Large intestine (tissue), 3 donors: ENCODE results near the gene FASTK. TPM values are rescaled to one million over a fixed set of nuclear protein-coding genes. Genes with fewer than 3 reads are reported as not detected.
"Not testable (repeated sequence)": the region's sequence is repeated elsewhere in the genome, so short reads cannot be mapped to it uniquely, and the experiment has no call there.

Experiments
- DNase-seq, 2 donors: peaks; one replicate each; pipeline versions ENCODE4 v3.0.0 to v3.0.0-alpha.2; 2013
- H3K27ac ChIP-seq: one replicate; pipeline ENCODE4 v1.5.1; 2013; ENCODE audit warnings: low read length
- H3K27me3 ChIP-seq: 2 replicates; pipeline ENCODE4 v1.6.1; 2013; ENCODE audit warnings: low read length; ENCODE audit not compliant: control insufficient read depth, insufficient read depth
- H3K36me3 ChIP-seq: 2 replicates; pipeline ENCODE4 v1.6.1; 2013; ENCODE audit warnings: low read length; ENCODE audit not compliant: control insufficient read depth, insufficient read depth
- H3K4me1 ChIP-seq: one replicate; pipeline ENCODE4 v1.6.1; 2013; ENCODE audit warnings: low read length; ENCODE audit not compliant: control insufficient read depth, insufficient read depth
- H3K4me3 ChIP-seq: one replicate; pipeline ENCODE4 v1.5.1; 2013; ENCODE audit warnings: low read length
- H3K9me3 ChIP-seq: one replicate; pipeline ENCODE4 v1.6.1; 2013; ENCODE audit warnings: mild to moderate bottlenecking, low read depth, low read length, moderate library complexity; ENCODE audit not compliant: control insufficient read depth
- WGBS: methylation state at CpG from one replicate; pipeline ENCODE4 v1.1.5; 2013; ENCODE audit warnings: low lambda C conversion rate; ENCODE audit not compliant: insufficient coverage; 5-methylcytosine and 5-hydroxymethylcytosine counted together
- polyA plus RNA-seq: library from polyadenylated mRNA; unstranded; fragments of 120-200 nt; gene quantifications from one replicate; pipeline ENCODE4 v1.2.1, GENCODE V29; 2013

The FASTK gene
- polyA plus RNA-seq, 1 donor, result 90.4 TPM

DNA sequence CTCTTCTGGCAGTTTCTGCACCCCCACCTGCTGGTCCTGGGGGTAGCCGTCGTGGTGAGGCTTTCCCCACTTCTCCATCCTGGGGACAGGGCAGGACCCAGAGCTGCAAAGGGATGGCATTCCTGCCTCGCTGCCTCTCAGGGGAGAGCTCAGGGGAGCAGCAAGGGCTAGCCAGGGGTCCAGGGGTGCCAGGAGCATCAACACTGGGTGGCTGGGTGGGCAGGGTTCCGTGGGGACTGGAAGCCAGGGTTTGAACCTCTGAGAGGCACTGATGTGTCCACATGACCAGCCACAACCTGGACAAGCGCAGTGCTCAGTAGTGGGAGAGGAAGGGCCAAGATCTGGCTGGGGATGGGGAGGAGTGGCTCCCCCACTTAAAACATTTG, 46.8 kb downstream of the FASTK start:
- no peaks in the 10 kb centered on the region for H3K27me3 ChIP-seq

DNA sequence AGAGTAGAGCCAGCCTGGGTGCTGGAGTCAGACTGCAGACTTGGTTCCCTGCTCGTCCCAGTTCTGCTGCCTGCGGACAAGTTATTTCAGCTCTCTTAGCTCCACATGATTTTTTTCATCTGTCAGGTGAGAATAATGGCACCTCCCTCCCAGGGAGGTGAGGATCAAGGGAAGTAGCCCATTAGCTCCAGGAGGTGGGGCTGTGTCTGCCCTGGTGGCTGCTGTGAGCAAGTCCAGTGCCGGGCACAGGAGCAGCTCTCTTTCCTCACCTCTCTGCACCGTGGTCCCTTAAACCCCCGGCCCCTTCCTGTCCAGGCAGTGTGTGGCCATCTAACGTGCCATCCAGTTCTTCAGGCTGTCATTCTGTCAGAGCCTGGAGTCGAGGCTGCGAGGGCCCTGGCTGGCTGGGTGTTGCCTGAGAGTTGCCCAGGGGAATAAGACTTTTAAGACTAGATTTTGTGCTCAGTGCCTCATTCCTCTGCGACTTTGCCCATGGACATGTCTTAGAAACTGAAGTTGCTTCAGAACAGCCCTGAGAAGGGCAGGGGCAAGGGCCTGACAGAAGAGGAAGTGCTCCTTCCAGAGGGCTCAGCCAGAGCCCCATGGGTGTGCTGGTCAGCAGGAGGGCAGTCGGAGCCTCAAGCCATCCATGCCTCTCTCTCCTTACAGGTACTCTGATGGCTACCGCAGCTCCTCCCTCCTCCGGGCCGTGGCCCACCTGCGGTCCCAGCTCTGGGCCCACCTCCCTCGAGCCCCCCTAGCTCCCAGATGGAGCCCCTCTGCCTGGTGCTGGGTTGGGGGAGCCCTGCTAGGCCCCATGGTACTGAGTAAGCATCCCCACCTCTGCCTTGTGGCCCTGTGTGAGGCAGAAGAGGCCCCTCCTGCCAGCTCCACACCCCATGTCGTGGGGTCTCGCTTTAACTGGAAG, 47.4 kb downstream of the FASTK start:
- no peaks in the 10 kb centered on the region for H3K9me3 ChIP-seq
- no peak for DNase-seq
- H3K36me3 ChIP-seq, result peaks cover 48% of the 10 kb centered on the region
- no peak overlapping the region for H3K27ac ChIP-seq
- H3K4me3 ChIP-seq, result no peak overlapping the region
- no CpG with 5 or more reads among the region's 17 CpGs for WGBS
- peaks cover 4% of the 10 kb centered on the region for H3K4me1 ChIP-seq
- H3K27me3 ChIP-seq, result no peaks in the 10 kb centered on the region

More for the DNA sequence above, 46.8 kb downstream of the FASTK start:
- Histone ChIP-seq H3K27ac (no peak overlapping the region), H3K4me3 (no peak overlapping the region), H3K9me3 (no peaks in the 10 kb centered on the region), H3K36me3 (peaks cover 48% of the 10 kb centered on the region), H3K4me1 (peaks cover 7% of the 10 kb centered on the region)
- no CpG with 5 or more reads among the region's 5 CpGs for WGBS
- DNase-seq, result no peak

DNA sequence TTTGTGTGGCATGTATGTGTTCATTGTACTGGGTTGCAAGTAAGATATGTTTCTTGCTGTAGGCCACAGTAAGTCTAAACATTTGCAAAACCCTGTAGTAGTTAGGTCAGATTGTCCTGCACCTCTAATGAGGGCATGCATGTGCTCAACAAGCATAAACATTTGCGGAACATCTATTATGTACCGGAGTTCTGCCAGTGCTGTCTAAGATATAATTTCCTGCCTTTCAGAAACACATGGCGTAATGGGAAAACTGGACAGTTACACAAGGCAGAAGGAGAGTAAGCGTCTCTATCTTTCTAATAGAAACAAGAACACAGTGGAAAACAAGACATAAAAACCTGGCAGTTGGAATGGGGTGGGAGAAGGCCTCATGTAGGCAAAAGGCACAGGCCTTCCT, 49.6 kb downstream of the FASTK start:
- no CpG with 5 or more reads among the region's 4 CpGs for WGBS
- Histone ChIP-seq H3K4me1 (peaks cover 11% of the 10 kb centered on the region), H3K9me3 (no peaks in the 10 kb centered on the region), H3K27me3 (no peaks in the 10 kb centered on the region), H3K36me3 (peaks cover 34% of the 10 kb centered on the region), H3K27ac (no peak overlapping the region), H3K4me3 (no peak overlapping the region)
- no peak for DNase-seq

DNA sequence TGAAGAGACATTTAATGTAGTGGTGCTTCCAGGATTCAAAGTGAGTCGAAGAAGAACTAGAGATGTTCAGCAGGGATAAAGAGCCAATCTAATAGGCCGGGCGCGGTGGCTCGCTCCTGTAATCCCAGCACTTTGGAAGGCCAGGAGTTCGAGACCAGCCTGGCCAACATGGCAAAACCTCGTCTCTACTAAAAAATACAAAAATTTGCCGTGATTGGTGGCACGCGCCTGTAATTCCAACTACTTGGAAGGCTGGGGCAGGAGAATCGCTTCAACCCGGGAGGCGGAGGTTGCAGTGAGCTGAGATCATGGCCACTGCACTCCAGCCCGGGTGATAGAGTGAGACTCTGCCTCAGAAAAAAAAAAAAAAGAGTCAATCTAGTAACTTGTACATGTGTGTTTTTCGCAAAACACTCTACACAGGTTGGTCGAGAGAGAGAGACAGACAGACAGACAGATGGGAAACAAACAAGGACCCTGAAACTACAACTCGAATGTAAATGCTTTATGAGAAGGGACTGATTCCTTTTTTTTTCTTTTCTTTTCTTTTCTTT, 51.6 kb downstream of the FASTK start:
- H3K27ac ChIP-seq, result peak overlapping the region; percentile 76
- WGBS, result no CpG with 5 or more reads among the region's 17 CpGs
- H3K27me3 ChIP-seq, result peaks cover 3% of the 10 kb centered on the region
- H3K9me3 ChIP-seq, result no peaks in the 10 kb centered on the region
- peaks cover 11% of the 10 kb centered on the region for H3K4me1 ChIP-seq
- peak overlapping the region; percentile 68 for H3K4me3 ChIP-seq
- DNase-seq, result no peak
- peaks cover 15% of the 10 kb centered on the region for H3K36me3 ChIP-seq

DNA sequence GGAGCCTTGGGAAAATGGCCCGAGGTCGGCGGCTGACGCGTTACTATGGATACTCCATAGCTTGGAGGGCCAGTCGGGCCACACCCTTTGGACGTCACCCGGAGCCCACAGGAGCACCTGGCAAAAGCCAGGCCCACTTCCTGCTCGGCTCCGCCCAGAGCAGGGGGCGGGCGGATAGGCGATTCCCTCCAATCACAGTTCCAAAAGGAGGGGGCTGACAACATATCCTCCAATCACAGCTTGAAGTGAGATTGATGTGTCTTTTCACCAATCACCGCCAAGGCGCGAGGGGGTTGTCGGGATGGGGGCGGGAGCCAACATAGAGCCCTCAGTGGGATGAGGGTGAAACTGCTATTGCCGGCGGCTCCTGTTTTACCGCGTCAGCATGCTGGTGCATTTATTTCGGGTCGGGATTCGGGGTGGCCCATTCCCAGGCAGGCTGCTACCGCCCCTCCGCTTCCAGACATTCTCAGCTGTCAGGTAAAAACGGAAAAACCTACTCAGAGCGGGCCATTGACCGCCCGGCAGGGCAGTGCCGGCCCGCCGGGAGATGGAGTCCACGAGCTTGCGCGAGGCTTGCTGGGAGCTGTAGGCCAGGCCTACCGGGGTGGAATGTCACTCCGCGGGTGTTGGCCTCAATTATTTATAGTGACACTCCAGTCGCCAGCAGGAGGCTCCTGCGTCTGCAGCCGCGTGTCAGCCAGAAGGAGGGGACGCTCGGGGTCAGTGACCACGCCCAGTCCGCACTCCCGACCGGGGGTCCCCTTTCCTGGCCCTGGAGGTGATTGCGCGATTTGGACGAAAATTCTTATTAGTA, 52.3 kb downstream of the FASTK start, which contains the start of gene ABCB8:
TSS of gene ABCB8 (plus strand) at position 320 of the 817 bp plus-strand sequence. CDS start at position 386, 66 bp downstream.
- WGBS, result no CpG with 5 or more reads among the region's 53 CpGs
- Histone ChIP-seq H3K9me3 (no peaks in the 10 kb centered on the region), H3K4me1 (peaks cover 11% of the 10 kb centered on the region), H3K27ac (peak within 1 kb of the TSS; percentile 76), H3K4me3 (peak within 1 kb of the TSS; percentile 68), H3K27me3 (peaks cover 3% of the 10 kb centered on the region), H3K36me3 (peaks cover 8% of the 10 kb centered on the region)
- peak; percentile 100 for DNase-seq

DNA sequence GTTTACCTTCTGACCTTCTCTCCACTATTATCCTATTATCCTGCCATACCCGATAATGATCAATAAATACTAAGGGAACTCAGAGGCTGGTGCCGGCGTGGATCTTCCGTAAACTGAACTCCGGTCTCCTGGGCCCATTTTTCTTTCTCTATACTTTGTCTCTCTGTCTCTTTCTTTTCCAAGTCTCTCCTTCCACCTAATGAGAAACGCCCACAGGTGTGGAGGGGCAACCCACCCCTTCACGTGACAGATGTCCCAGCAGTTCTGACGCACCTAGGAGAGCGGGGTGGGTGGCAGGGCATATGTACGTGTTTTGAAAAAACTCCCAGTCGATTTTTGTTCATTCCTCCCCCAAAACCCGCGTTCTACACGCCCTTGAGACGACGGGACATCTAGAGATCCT, 52.9 kb downstream of the FASTK start:
- Histone ChIP-seq H3K4me1 (peaks cover 11% of the 10 kb centered on the region), H3K27ac (peak overlapping the region; percentile 59), H3K4me3 (peak overlapping the region; percentile 68)
- H3K27me3 ChIP-seq, H3K9me3 ChIP-seq, H3K36me3 ChIP-seq, DNase-seq: not testable (repeated sequence)
- WGBS, result 0% methylated on average over 1 of the region's 16 CpGs

DNA sequence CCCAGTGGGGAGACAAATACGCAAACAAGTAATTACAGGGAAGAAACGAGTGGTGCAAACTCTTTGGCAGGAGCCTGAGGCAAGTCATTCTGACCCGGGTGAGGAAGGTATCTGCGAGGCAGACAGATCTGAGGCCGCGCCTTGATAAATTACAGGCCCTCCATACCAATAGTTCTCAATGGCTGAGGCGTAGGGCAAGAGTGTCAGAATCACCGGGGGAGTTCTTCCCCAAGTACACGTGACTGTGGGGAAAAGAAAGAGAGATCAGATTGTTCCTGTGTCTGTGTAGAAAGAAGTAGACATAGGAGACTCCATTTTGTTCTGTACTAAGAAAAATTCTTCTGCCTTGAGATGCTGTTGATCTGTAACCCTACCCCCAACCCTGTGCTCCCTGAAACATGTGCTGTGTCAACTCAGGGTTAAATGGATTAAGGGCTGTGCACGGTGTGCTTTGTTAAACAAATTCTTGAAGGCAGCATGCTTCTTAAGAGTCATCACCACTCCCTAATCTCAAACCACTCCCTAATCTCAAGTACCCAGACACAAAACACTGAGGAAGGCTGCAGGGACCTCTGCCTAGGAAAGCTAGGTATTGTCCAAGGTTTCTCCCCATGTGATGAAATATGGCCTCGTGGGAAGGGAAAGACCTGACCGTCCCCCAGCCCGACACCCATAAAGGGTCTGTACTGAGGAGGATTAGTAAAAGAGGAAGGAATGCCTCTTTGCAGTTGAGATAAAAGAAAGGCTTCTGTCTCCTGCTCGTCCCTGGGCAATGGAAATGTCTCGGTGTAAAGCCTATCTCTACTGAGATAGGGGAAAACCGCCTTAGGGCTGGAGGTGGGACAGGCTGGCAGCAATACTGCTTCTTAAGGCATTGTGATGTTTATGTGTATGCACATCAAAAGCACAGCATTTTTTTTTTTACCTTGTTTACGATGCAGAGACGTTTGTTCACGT, 53.6 kb downstream of the FASTK start:
- 0% methylated on average over 3 of the region's 19 CpGs for WGBS
- peak in 1 of 2 donors; percentile 60 for DNase-seq
- H3K4me1 ChIP-seq, result peaks cover 11% of the 10 kb centered on the region
- not testable (repeated sequence) for H3K27me3 ChIP-seq, H3K4me3 ChIP-seq, H3K27ac ChIP-seq, H3K36me3 ChIP-seq, H3K9me3 ChIP-seq

Other genes starting within 250 kb of the FASTK start
- 206 TPM for gene AOC1, start 228.3 kb downstream of the FASTK start, polyA plus RNA-seq
- 8.1 TPM for gene KCNH2, start 102.5 kb downstream of the FASTK start, polyA plus RNA-seq
- gene NOS3, start 89.8 kb downstream of the FASTK start, polyA plus RNA-seq, result 10.3 TPM
- 1.8 TPM for gene ATG9B, start 56.3 kb downstream of the FASTK start, polyA plus RNA-seq
- gene ABCB8, start 52.4 kb downstream of the FASTK start, polyA plus RNA-seq, result 24.2 TPM
- gene ASIC3, start 32.3 kb downstream of the FASTK start, polyA plus RNA-seq, result 6.9 TPM
- 12.8 TPM for gene CDK5, start 22.9 kb downstream of the FASTK start, polyA plus RNA-seq
- gene SLC4A2, start 21.2 kb downstream of the FASTK start, polyA plus RNA-seq, result 107 TPM
- gene TMUB1, start 2.7 kb upstream of the FASTK start, polyA plus RNA-seq, result 61.8 TPM
- gene AGAP3, start 5.7 kb upstream of the FASTK start, polyA plus RNA-seq, result 58.0 TPM
- gene GBX1, start 86.9 kb upstream of the FASTK start, polyA plus RNA-seq, result 0.07 TPM
- not detected for gene ASB10, start 106.4 kb upstream of the FASTK start, polyA plus RNA-seq
- gene H2BK1, start 129.7 kb upstream of the FASTK start, polyA plus RNA-seq, result not detected
- gene ABCF2, start 146.4 kb upstream of the FASTK start, polyA plus RNA-seq, result 19.1 TPM
- gene CHPF2, start 151.7 kb upstream of the FASTK start, polyA plus RNA-seq, result 25.1 TPM
- 29.1 TPM for gene SMARCD3, start 167.9 kb upstream of the FASTK start, polyA plus RNA-seq